Measurements from ENCODE around the gene FIZ1.

FIZ1 gene

GRCh38 chr19:55635856-55636440 lies 36.6 kb upstream of the FIZ1 start:
- DNase-seq (ENCODE audit: low read depth, low spot score): no peak

DNA sequence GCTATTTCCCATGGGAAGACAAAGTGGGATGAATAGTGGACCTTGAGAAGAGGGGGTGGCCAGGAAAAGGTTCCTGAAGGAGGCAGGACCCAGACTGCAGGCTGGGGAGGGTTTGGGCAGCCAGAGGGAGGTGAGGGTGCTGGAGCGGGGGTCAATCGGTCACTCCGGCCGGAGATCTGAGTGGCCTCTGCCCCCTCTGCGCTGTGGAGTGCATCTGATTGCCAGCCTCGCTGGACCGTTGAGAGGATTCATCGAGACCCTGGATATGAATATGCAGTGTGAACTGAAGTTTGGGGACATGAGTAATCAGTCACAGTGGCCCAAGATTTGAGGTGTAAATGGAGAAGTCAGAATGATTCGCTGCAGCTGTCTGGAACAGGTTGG lies 36.0 kb upstream of the FIZ1 start:
- no peak for DNase-seq (ENCODE audit: low read depth, low spot score)

DNA sequence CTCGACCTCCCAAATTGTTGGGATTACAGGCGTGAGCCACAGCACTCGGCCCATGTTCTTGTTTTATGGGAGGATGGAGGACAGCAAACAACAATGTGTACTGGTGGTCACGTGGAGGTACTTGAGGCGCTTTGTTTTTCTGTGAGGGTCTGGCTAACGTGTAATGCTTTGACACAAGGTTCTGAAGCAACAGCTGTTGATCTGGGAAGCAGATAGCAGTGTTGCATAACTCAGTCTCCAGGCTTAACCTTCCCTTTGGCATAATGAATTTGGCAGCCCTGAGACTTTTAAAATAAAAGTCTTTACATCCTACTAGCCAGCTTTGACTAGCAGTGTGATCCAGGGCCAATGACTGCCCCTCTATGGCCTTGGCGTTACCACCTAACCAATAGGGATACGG lies 34.5 kb upstream of the FIZ1 start:
- no peak for DNase-seq (ENCODE audit: low read depth, low spot score)

- peak; percentile 82 for DNase-seq (ENCODE audit: low read depth, low spot score)
Observed at GRCh38 chr19:55632463-55632834, 33.1 kb upstream of the FIZ1 start.

DNA sequence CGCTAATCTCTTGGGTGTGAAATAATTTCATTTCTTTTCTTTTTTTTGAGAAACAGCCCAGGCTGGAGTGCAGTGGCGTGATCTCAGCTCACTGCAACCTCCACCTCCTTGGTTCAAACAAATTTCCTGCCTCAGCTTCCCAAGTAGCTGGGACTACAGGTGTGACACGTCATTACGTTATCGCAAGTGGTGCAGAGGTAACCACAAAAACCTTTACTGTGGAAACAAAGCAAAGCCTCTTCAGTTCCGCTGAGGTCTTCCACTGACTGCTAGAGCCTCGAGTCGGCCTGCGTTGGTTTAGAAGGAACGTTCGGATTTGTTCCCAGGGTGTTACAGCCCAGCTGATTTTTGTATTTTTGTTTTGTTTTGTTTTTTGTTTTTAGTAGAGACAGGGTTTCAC lies 27.0 kb upstream of the FIZ1 start:
- no peak for DNase-seq (ENCODE audit: low read depth, low spot score)

- DNase-seq (ENCODE audit: low read depth, low spot score): no peak
Observed at GRCh38 chr19:55625004-55625326, 25.6 kb upstream of the FIZ1 start.

DNA sequence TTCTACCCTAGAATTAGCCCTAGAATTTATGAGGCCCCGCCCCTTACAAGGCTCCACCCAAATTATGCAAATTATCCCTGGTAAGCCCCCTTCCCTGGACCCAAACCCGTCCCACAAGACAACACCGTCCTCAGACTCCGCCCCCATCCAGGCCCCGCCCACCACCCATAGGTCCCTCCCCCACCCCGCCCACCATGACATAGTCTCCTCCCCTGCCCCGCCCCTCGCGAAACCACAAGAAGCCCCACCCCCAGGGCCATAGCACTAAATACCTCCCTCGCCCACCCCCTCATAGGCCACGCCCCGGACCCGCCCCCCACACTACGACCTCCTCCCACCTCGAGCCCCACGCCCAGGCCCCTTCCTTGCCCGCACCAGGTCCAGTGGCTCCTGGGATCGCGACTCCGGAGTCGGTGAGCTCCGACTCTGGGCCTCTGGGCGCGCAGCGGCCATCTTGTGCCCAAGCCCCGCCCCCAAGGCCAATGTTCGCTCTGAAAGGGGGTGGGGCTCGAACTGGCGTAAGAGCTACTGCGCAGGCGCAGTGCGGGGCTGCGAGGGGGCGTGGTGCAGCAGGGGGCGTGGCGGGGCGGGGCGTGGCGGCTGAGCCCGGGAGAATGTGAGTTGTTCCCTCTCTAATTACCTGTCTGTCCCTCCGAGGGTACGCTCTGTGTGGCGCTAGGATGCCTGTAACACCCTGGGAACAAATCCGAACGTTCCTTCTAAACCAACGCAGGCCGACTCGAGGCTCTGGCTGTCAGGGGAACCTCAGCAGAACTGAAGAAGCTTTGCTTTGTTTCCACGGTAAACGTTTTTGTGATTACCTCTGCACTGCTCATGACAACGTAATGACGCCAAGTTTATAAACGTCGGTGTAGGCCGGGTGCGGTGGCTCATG lies 25.0 kb upstream of the FIZ1 start, which contains the start of gene ZNF784:
Gene ZNF784 (minus strand): TSS at position 458 of the 895 bp plus-strand sequence. CDS start 5 bp downstream, at position 453.
- DNase-seq (ENCODE audit: low read depth, low spot score): peak; percentile 89

DNA sequence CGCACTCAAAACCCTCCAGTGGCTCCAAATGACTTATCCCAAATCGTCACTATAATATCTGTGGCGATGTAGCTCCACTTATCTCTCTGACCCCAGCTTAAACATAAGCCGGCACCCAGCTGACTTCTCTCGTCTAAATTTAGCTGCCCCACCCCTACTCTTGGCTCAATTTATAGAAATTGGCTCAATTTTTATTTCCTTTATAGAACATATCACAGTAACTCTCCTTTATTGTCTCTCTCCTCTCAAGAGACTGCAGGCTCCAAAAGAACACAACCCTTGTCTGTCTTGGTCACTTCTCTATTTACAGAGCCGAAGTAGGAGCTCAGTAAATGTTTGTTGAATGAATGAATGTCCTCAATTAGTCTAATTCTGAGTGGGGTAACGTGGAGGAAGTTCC lies 24.2 kb upstream of the FIZ1 start:
- no peak for DNase-seq (ENCODE audit: low read depth, low spot score)

- no peak for DNase-seq (ENCODE audit: low read depth, low spot score)
Observed at GRCh38 chr19:55623130-55623529, 23.8 kb upstream of the FIZ1 start.

- DNase-seq (ENCODE audit: low read depth, low spot score): no peak
Observed at GRCh38 chr19:55622242-55622969, 23.1 kb upstream of the FIZ1 start.

- no peak for DNase-seq (ENCODE audit: low read depth, low spot score)
Observed at GRCh38 chr19:55621673-55622231, 22.4 kb upstream of the FIZ1 start.

GRCh38 chr19:55621205-55621672 lies 21.9 kb upstream of the FIZ1 start:
- DNase-seq (ENCODE audit: low read depth, low spot score): no peak

DNA sequence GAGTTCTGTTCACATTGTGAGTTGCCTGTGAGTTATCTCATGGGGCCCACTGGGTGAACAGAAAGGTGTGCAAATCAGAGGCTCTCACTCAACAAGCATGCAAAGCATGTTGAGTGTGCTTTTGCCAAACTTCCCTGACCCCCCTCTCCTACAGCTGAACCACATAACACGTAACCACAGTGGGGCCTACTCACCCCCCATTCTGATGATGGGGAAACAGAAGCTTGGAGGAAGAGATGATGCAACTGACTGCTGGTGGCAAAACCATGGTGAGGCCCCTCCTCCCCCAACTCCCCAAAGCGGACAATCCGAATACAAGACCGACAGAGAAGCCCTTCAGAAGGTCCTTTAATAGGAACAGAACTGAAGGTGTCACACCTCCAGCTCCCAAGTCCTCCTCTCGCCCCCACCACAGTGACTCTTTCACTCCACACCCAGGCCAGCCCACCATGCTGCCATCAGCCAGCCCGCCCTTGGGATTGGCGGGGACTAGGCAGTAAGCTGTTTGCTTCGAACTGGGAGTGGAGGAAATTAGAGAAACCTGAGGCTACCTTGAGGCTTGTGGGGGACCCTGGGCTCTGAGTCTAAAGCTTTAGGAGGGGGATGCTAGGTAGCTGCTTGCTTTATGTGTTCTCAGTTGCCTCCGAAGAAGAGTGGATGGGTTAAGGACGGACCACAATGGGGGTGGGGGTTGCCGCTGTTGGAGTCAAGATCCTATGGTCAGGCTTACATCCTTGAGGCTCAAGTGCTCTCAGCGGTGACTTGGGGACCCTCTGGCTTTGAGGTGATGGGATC lies 21.3 kb upstream of the FIZ1 start:
- no peak for DNase-seq (ENCODE audit: low read depth, low spot score)

DNA sequence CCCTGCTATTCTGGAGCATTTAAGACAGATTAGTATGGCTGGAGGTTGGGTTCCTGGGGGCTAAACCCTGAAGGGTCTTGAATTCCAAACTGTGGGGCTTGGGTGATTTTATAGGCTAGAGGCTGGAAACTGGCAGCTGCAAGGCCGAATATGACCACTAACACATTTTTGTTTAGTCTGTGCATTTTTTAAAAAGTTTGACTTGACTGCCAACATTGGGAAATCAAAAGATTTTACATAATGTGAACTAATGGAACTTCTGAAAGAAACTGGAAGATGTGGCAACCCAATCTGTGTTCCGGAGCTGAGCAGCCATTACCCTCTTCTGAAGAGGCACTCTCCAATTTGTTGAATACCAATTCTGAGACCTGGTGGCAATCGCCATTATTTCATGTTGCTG lies 20.0 kb upstream of the FIZ1 start:
- DNase-seq (ENCODE audit: low read depth, low spot score): no peak

DNA sequence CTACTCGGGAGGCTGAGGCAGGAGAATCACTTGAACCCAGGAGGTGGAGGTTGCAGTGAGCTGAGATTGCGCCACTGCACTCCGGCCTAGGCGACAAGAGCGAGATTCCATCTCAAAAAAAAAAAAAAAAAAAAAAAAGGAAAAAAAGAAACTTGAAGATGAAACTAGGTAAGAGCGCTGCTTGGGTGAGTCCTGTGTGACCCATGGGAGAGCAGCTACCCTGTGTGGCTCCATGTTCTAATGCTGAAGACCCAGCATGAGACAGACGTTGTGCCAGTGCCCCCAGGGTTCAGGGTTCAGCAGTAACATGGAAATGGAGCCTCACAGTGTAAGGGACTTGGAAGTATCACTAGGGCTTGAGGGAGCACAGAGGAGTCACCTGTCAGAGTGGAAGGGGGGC lies 19.1 kb upstream of the FIZ1 start:
- DNase-seq (ENCODE audit: low read depth, low spot score): no peak

DNA sequence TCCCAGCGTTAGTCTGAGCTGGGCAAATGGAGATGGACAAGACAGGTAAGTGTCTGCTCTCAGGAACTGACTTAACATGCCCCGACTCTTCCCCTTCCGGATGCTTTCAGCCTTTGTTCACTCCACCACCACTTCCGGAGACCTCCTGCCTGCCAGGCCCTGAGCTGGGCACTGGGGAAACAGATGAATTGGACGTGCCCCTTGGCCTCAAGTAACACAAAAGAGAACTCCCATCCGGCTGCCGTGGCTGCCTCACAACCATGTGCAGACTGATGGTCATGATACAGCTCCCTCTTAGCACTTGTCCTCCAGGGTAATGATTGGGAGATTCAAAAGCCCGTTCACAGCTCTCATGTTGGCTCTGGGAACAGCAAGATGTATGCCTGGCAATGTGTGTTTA lies 18.1 kb upstream of the FIZ1 start:
- DNase-seq (ENCODE audit: low read depth, low spot score): no peak

- no peak for DNase-seq (ENCODE audit: low read depth, low spot score)
Observed at GRCh38 chr19:55616395-55616875, 17.1 kb upstream of the FIZ1 start.

GRCh38 chr19:55615543-55616394 lies 16.5 kb upstream of the FIZ1 start:
- DNase-seq (ENCODE audit: low read depth, low spot score): no peak

GRCh38 chr19:55614711-55615542 lies 15.6 kb upstream of the FIZ1 start:
- DNase-seq (ENCODE audit: low read depth, low spot score): no peak

Data from ELF-1 (cell line).